Astrocyte (in vitro differentiated cells and primary cell): ENCODE measurements around the gene FES. TPM values are rescaled to one million over a fixed set of nuclear protein-coding genes. Genes with fewer than 3 reads are reported as not detected.

Experiments
- DNase-seq: peaks from one replicate; pipeline ENCODE4 v3.0.0-alpha.2; 2010; ENCODE audit warnings: low read depth
- FAIRE-seq: peaks from 2 replicates; lab custom pipeline; 2011; peaks lifted over from hg19 to GRCh38; lab: Jason Lieb, UNC
- H2AFZ ChIP-seq: 2 replicates; pipeline ENCODE4 v1.6.0; 2012; ENCODE audit warnings: low read depth, low read length, inconsistent platforms
- H3K27ac ChIP-seq: 2 replicates; pipeline ENCODE4 v1.5.1; 2011; ENCODE audit warnings: low read depth, low read length, inconsistent platforms
- H3K27me3 ChIP-seq: 2 replicates; pipeline ENCODE4 v1.6.0; 2011; ENCODE audit warnings: low read length, inconsistent platforms; ENCODE audit not compliant: insufficient read depth
- H3K36me3 ChIP-seq: 2 replicates; pipeline ENCODE4 v1.5.1; 2011; ENCODE audit warnings: low read length, inconsistent platforms; ENCODE audit not compliant: insufficient read depth
- H3K4me1 ChIP-seq: 2 replicates; pipeline ENCODE4 v1.5.1; 2011; ENCODE audit warnings: low read length, inconsistent platforms; ENCODE audit not compliant: insufficient read depth
- H3K4me2 ChIP-seq: 2 replicates; pipeline ENCODE4 v1.6.0; 2012; ENCODE audit warnings: low read length, inconsistent platforms
- H3K4me3 ChIP-seq: 2 replicates; pipeline ENCODE4 v1.5.1; 2011; ENCODE audit warnings: low read depth, mild to moderate bottlenecking, low read length, inconsistent platforms; ENCODE audit not compliant: insufficient read depth
- H3K79me2 ChIP-seq: 2 replicates; pipeline ENCODE4 v1.6.0; 2012; ENCODE audit warnings: mild to moderate bottlenecking, low read length, inconsistent platforms; ENCODE audit not compliant: insufficient read depth
- H3K9ac ChIP-seq: 2 replicates; pipeline ENCODE4 v1.6.0; 2012; ENCODE audit warnings: mild to moderate bottlenecking, low read length, inconsistent platforms
- H3K9me3 ChIP-seq: 2 replicates; pipeline ENCODE4 v1.5.1; 2012; ENCODE audit warnings: low read depth, mild to moderate bottlenecking, low read length, inconsistent platforms; ENCODE audit not compliant: insufficient read depth
- H4K20me1 ChIP-seq: 2 replicates; pipeline ENCODE4 v1.6.0; 2012; ENCODE audit warnings: low read length, inconsistent platforms; ENCODE audit not compliant: insufficient read depth
- H3K27ac Mint-ChIP-seq: one replicate; pipeline ENCODE4 v1.8.0; 2021; ENCODE audit warnings: mild to moderate bottlenecking, mixed read lengths; ENCODE audit not compliant: unreplicated experiment
- H3K27me3 Mint-ChIP-seq: one replicate; pipeline ENCODE4 v1.8.0; 2021; ENCODE audit warnings: low read depth, mixed read lengths; ENCODE audit not compliant: unreplicated experiment
- H3K36me3 Mint-ChIP-seq: one replicate; pipeline ENCODE4 v1.8.0; 2021; ENCODE audit warnings: low read depth, mixed read lengths; ENCODE audit not compliant: unreplicated experiment
- H3K4me1 Mint-ChIP-seq: one replicate; pipeline ENCODE4 v1.8.0; 2021; ENCODE audit warnings: low read depth, mixed read lengths; ENCODE audit not compliant: unreplicated experiment
- H3K4me3 Mint-ChIP-seq: one replicate; pipeline ENCODE4 v1.8.0; 2021; ENCODE audit warnings: mild to moderate bottlenecking, moderate library complexity, mixed read lengths; ENCODE audit not compliant: unreplicated experiment
- H3K9me3 Mint-ChIP-seq: one replicate; pipeline ENCODE4 v1.8.0; 2021; ENCODE audit warnings: mild to moderate bottlenecking, mixed read lengths; ENCODE audit not compliant: unreplicated experiment
- CTCF ChIP-seq: IDR thresholded peaks from 2 replicates; pipeline ENCODE4 v1.5.1; 2011; ENCODE audit warnings: low read depth, mild to moderate bottlenecking, inconsistent platforms, low read length, moderate library complexity; ENCODE audit not compliant: insufficient read depth
- EZH2 ChIP-seq: IDR thresholded peaks from 2 replicates; pipeline ENCODE4 v1.6.1; 2012; ENCODE audit warnings: mild to moderate bottlenecking, low read length, inconsistent platforms; ENCODE audit not compliant: insufficient read depth
- total RNA-seq: library from RNA; stranded (reverse); gene quantifications from 2 replicates; pipeline ENCODE4 v1.2.1, GENCODE V29; 2021

The FES gene
- total RNA-seq, 1 donor from 2014 or later: 7.2 TPM

- Histone ChIP-seq H3K27ac (no peak overlapping the region), H3K4me2 (no peak overlapping the region), H2AFZ (no peak overlapping the region), H3K9me3 (no peaks in the 10 kb centered on the region), H3K4me1 (peaks cover 7% of the 10 kb centered on the region), H4K20me1 (no peaks in the 10 kb centered on the region), H3K4me3 (no peak overlapping the region), H3K36me3 (no peaks in the 10 kb centered on the region), H3K27me3 (no peaks in the 10 kb centered on the region), H3K79me2 (no peaks in the 10 kb centered on the region), H3K9ac (no peak overlapping the region)
- Mint-ChIP-seq H3K27me3 (no peaks in the 10 kb centered on the region), H3K9me3 (no peaks in the 10 kb centered on the region), H3K4me1 (peaks cover 15% of the 10 kb centered on the region), H3K27ac (no peak overlapping the region), H3K36me3 (peaks cover 11% of the 10 kb centered on the region), H3K4me3 (no peak overlapping the region)
- no peak for FAIRE-seq
- TF ChIP-seq EZH2 (no peak), CTCF (no peak)
- DNase-seq: no peak
Observed at GRCh38 chr15:90911906-90912769, 27.8 kb downstream of the FES start.

GRCh38 chr15:90912770-90913075, 28.4 kb downstream of the FES start:
- Histone ChIP-seq H3K27me3 (no peaks in the 10 kb centered on the region), H3K9ac (no peak overlapping the region), H4K20me1 (no peaks in the 10 kb centered on the region), H3K27ac (no peak overlapping the region), H3K4me2 (no peak overlapping the region), H2AFZ (no peak overlapping the region), H3K4me3 (no peak overlapping the region), H3K36me3 (no peaks in the 10 kb centered on the region), H3K79me2 (no peaks in the 10 kb centered on the region), H3K9me3 (no peaks in the 10 kb centered on the region), H3K4me1 (peaks cover 7% of the 10 kb centered on the region)
- Mint-ChIP-seq H3K4me1 (peaks cover 17% of the 10 kb centered on the region), H3K27ac (no peak overlapping the region), H3K9me3 (no peaks in the 10 kb centered on the region), H3K4me3 (no peak overlapping the region), H3K36me3 (peaks cover 10% of the 10 kb centered on the region), H3K27me3 (no peaks in the 10 kb centered on the region)
- FAIRE-seq (no peak), DNase-seq (no peak)
- TF ChIP-seq EZH2: no peak
- TF ChIP-seq CTCF: no peak

- Histone ChIP-seq H3K27ac (no peak overlapping the region), H3K36me3 (no peaks in the 10 kb centered on the region), H3K9me3 (no peaks in the 10 kb centered on the region), H3K9ac (no peak overlapping the region), H3K27me3 (no peaks in the 10 kb centered on the region), H4K20me1 (no peaks in the 10 kb centered on the region), H3K79me2 (no peaks in the 10 kb centered on the region), H3K4me1 (peaks cover 7% of the 10 kb centered on the region), H3K4me2 (no peak overlapping the region), H2AFZ (no peak overlapping the region), H3K4me3 (no peak overlapping the region)
- H3K27ac Mint-ChIP-seq: no peak overlapping the region
- FAIRE-seq (no peak), DNase-seq (no peak)
- no peak overlapping the region for H3K4me3 Mint-ChIP-seq
- peaks cover 10% of the 10 kb centered on the region for H3K36me3 Mint-ChIP-seq
- H3K27me3 Mint-ChIP-seq: no peaks in the 10 kb centered on the region
- TF ChIP-seq EZH2 (no peak), CTCF (no peak)
- H3K4me1 Mint-ChIP-seq: peaks cover 17% of the 10 kb centered on the region
- no peaks in the 10 kb centered on the region for H3K9me3 Mint-ChIP-seq
Observed at GRCh38 chr15:90913398-90913944, 29.2 kb downstream of the FES start.
